Motor neuron (in vitro differentiated cells): ENCODE results near the gene FGL2. TPM values are rescaled to one million over a fixed set of nuclear protein-coding genes. Genes with fewer than 3 reads are reported as not detected.
"Not testable (repeated sequence)": the region's sequence is repeated elsewhere in the genome, so short reads cannot be mapped to it uniquely, and the experiment has no call there.

Experiments used
- ATAC-seq, 8 experiments: fragments of 200-7000 bp; cut with Tn5 transposase; replicated peaks in 6 of 8; 2 replicates each; pipeline ENCODE4 v1.8.0; 2021; ENCODE audit warnings: mild to moderate bottlenecking in 8 of 8, moderate library complexity in 8 of 8
- H3K27ac ChIP-seq, 2 donors: fragments of 250-450 bp; sonication (Bioruptor Pico); 2 replicates each; pipeline ENCODE4 v1.9.0; 2021; ENCODE audit warnings: antibody characterized with exemption in 2 of 2, mild to moderate bottlenecking in 2 of 2, moderate library complexity in 1 of 2
- H3K4me1 ChIP-seq, 2 donors: fragments of 250-450 bp; sonication (Bioruptor Pico); replicated peaks in 1 of 2; 2 replicates each; pipeline ENCODE4 v1.6.1; 2021; ENCODE audit warnings: antibody characterized with exemption in 2 of 2, mild to moderate bottlenecking in 2 of 2, moderate library complexity in 1 of 2
- H3K4me3 ChIP-seq, 5 donors: fragments of 250-450 bp; sonication (Bioruptor Pico); 2 replicates each; pipeline ENCODE4 v1.9.0; 2021; ENCODE audit warnings: antibody characterized with exemption in 5 of 5, mild to moderate bottlenecking in 5 of 5, moderate library complexity in 4 of 5
- WGBS, 10 experiments: fragments of 450-650 bp; shearing (Covaris generic); methylation state at CpG; one replicate each; pipeline ENCODE4 v1.0.0; 2022; 5-methylcytosine and 5-hydroxymethylcytosine counted together
- in situ Hi-C, 9 experiments: fragments of 400-800 bp; cut with MboI; loops; one replicate each; pipeline ENCODE4 v1.15.0; 2021; ENCODE audit warnings: low sequenced_read_pairs in 9 of 9, low pct_unique_long_range_greater_than_20kb in 2 of 9; ENCODE audit not compliant: unreplicated experiment in 9 of 9
- total RNA-seq, 8 experiments: library from RNA; unstranded; fragments of 300-600 nt; gene quantifications; 2 replicates each; pipeline versions ENCODE4 v1.2.3 to v1.2.4, GENCODE V29; 2022

FGL2 gene
- total RNA-seq, 8 experiments from 2014 or later = 0.04 to 59.1 (median 1.4) TPM

- in situ Hi-C loops = loop anchor here in 1 of 9 experiments (25.0 kb wide), 1 partner anchor 98 kb away; no protein-coding TSS in a partner anchor
- WGBS, 10 experiments = 50 to 100% (median 82%) methylated on average over 1 to 2 of the region's 2 CpGs
- Histone ChIP-seq H3K4me1 (no peaks in the 10 kb centered on the region), H3K27ac (no peak overlapping the region), H3K4me3 (no peak overlapping the region)
- no peak for ATAC-seq
These were observed 35.7 kb upstream of the FGL2 start for GRCh38 chr7:77235276-77235675.

- Histone ChIP-seq H3K4me1 (no peaks in the 10 kb centered on the region), H3K4me3 (no peak overlapping the region), H3K27ac (no peak overlapping the region)
- 50 to 100% (median 80%) methylated on average over 1 to 2 of the region's 2 CpGs; no CpG with 5 or more reads in 7 of the 10 experiments for WGBS, 10 experiments
- in situ Hi-C loops = loop anchor here in 1 of 9 experiments (25.0 kb wide), 1 partner anchor 95 kb away; no protein-coding TSS in a partner anchor
- ATAC-seq = no peak
These were observed 32.8 kb upstream of the FGL2 start for GRCh38 chr7:77232467-77232866.

- not testable (repeated sequence) for H3K4me3 ChIP-seq, H3K4me1 ChIP-seq, H3K27ac ChIP-seq, ATAC-seq
- in situ Hi-C loops = loop anchor here in 1 of 9 experiments (25.0 kb wide), 1 partner anchor 91 kb away; no protein-coding TSS in a partner anchor
These were observed 29.2 kb upstream of the FGL2 start for GRCh38 chr7:77228795-77229194.

- H3K27ac ChIP-seq = no peak overlapping the region
- no peaks in the 10 kb centered on the region for H3K4me1 ChIP-seq
- in situ Hi-C loops = loop anchor here in 1 of 9 experiments (25.0 kb wide), 1 partner anchor 89 kb away; no protein-coding TSS in a partner anchor
- no peak overlapping the region for H3K4me3 ChIP-seq
- ATAC-seq = no peak
- 60 to 100% (median 93%) methylated on average over 1 of the region's 1 CpG; no CpG with 5 or more reads in 4 of the 10 experiments for WGBS, 10 experiments
These were observed 26.8 kb upstream of the FGL2 start for GRCh38 chr7:77226357-77226839.

GRCh38 chr7:77223261-77223660 is 23.6 kb upstream of the FGL2 start:
- Histone ChIP-seq H3K4me1 (no peaks in the 10 kb centered on the region), H3K27ac (no peak overlapping the region), H3K4me3 (no peak overlapping the region)
- in situ Hi-C loops = no loop called here
- 33 to 100% (median 78%) methylated on average over 1 to 2 of the region's 2 CpGs; no CpG with 5 or more reads in 5 of the 10 experiments for WGBS, 10 experiments
- no peak for ATAC-seq

GRCh38 chr7:77222819-77223218 is 23.2 kb upstream of the FGL2 start:
- 55 to 97% (median 83%) methylated on average over 1 to 4 of the region's 4 CpGs; no CpG with 5 or more reads in 4 of the 10 experiments for WGBS, 10 experiments
- in situ Hi-C loops = no loop called here

GRCh38 chr7:77222065-77222464 is 22.4 kb upstream of the FGL2 start:
- Histone ChIP-seq H3K4me3 (no peak overlapping the region), H3K27ac (no peak overlapping the region), H3K4me1 (no peaks in the 10 kb centered on the region)
- in situ Hi-C loops = no loop called here
- ATAC-seq = no peak
- WGBS, 10 experiments = 40 to 100% (median 91%) methylated on average over 1 to 4 of the region's 4 CpGs; no CpG with 5 or more reads in 1 of the 10 experiments

More at GRCh38 chr7:77222819-77223218, 23.2 kb upstream of the FGL2 start:
- Histone ChIP-seq H3K4me3 (no peak overlapping the region), H3K27ac (no peak overlapping the region), H3K4me1 (no peaks in the 10 kb centered on the region)
- ATAC-seq = no peak

- ATAC-seq, H3K27ac ChIP-seq, H3K4me1 ChIP-seq, in situ Hi-C loops, H3K4me3 ChIP-seq: not testable (repeated sequence)
- 33 to 100% (median 92%) methylated on average over 1 to 10 of the region's 10 CpGs for WGBS, 10 experiments
These were observed 20.2 kb upstream of the FGL2 start for GRCh38 chr7:77219701-77220331.

- no peak for ATAC-seq
- in situ Hi-C loops = no loop called here
- Histone ChIP-seq H3K4me3 (no peak overlapping the region), H3K4me1 (no peaks in the 10 kb centered on the region), H3K27ac (no peak overlapping the region)
- 60 to 100% (median 86%) methylated on average over 1 to 2 of the region's 2 CpGs; no CpG with 5 or more reads in 1 of the 10 experiments for WGBS, 10 experiments
These were observed 18.0 kb upstream of the FGL2 start for GRCh38 chr7:77217474-77218185.

- H3K4me3 ChIP-seq = no peak overlapping the region
- WGBS, 10 experiments = 57 to 100% (median 89%) methylated on average over 1 to 3 of the region's 3 CpGs; no CpG with 5 or more reads in 1 of the 10 experiments
- no peaks in the 10 kb centered on the region for H3K4me1 ChIP-seq
- in situ Hi-C loops = no loop called here
- ATAC-seq = no peak
- no peak overlapping the region for H3K27ac ChIP-seq
These were observed 16.7 kb upstream of the FGL2 start for GRCh38 chr7:77216181-77216845.

- H3K4me3 ChIP-seq = no peak overlapping the region
- no peak overlapping the region for H3K27ac ChIP-seq
- in situ Hi-C loops = no loop called here
- ATAC-seq = no peak
- WGBS, 10 experiments = 60 to 100% (median 100%) methylated on average over 1 to 4 of the region's 6 CpGs; no CpG with 5 or more reads in 3 of the 10 experiments
- H3K4me1 ChIP-seq = no peaks in the 10 kb centered on the region
These were observed 10.0 kb upstream of the FGL2 start for GRCh38 chr7:77209479-77210139.

GRCh38 chr7:77208416-77208815 is 8.8 kb upstream of the FGL2 start:
- no peak for ATAC-seq
- Histone ChIP-seq H3K4me1 (no peaks in the 10 kb centered on the region), H3K4me3 (no peak overlapping the region), H3K27ac (no peak overlapping the region)
- in situ Hi-C loops = no loop called here
